GM21737 (cell line): ENCODE measurements around the gene PHEX.

ENCODE experiments used
- ATAC-seq: cut with Tn5 transposase; IDR thresholded peaks from one replicate; pipeline ENCODE4 v1.9.1; 2021; ENCODE audit warnings: mild to moderate bottlenecking, moderate library complexity; ENCODE audit not compliant: unreplicated experiment

PHEX gene

GRCh38 chrX:22032084-22032483 lies at the start of gene PHEX:
TSS of gene PHEX (plus strand) at chrX:22032325. CDS start at chrX:22033006, 681 bp downstream.
- no peak for ATAC-seq

GRCh38 chrX:21985332-21985777 lies 46.8 kb upstream of the PHEX start:
- ATAC-seq = peak; percentile 70

- no peak for ATAC-seq
These were observed 45.5 kb upstream of the PHEX start for GRCh38 chrX:21986596-21986995.

GRCh38 chrX:21989384-21989783 lies 42.7 kb upstream of the PHEX start:
- no peak for ATAC-seq

GRCh38 chrX:21990832-21991231 lies 41.3 kb upstream of the PHEX start:
- ATAC-seq = no peak

GRCh38 chrX:21991504-21991903 lies 40.6 kb upstream of the PHEX start:
- no peak for ATAC-seq

GRCh38 chrX:21993265-21993664 lies 38.9 kb upstream of the PHEX start:
- peak; percentile 91 for ATAC-seq

GRCh38 chrX:21996872-21997455 lies 35.2 kb upstream of the PHEX start:
- no peak for ATAC-seq

- no peak for ATAC-seq
These were observed 34.1 kb upstream of the PHEX start for GRCh38 chrX:21998037-21998436.

- ATAC-seq = no peak
These were observed 27.3 kb upstream of the PHEX start for GRCh38 chrX:22004866-22005265.

GRCh38 chrX:22012051-22012450 lies 20.1 kb upstream of the PHEX start:
- ATAC-seq = no peak

- ATAC-seq = no peak
These were observed 19.2 kb upstream of the PHEX start for GRCh38 chrX:22012931-22013330.

- no peak for ATAC-seq
These were observed 16.9 kb upstream of the PHEX start for GRCh38 chrX:22015139-22015750.

- no peak for ATAC-seq
These were observed 10.3 kb upstream of the PHEX start for GRCh38 chrX:22021751-22022324.

- ATAC-seq = no peak
These were observed 7.5 kb upstream of the PHEX start for GRCh38 chrX:22024577-22024976.

GRCh38 chrX:22025751-22026150 lies 6.4 kb upstream of the PHEX start:
- ATAC-seq = no peak

GRCh38 chrX:22026731-22027130 lies 5.4 kb upstream of the PHEX start:
- ATAC-seq = no peak

- no peak for ATAC-seq
These were observed 381 bp downstream of the PHEX start for GRCh38 chrX:22032506-22032905.

GRCh38 chrX:22033818-22034217 lies 1.7 kb downstream of the PHEX start:
- no peak for ATAC-seq

- ATAC-seq = no peak
These were observed 3.1 kb downstream of the PHEX start for GRCh38 chrX:22035236-22035635.

- no peak for ATAC-seq
These were observed 5.1 kb downstream of the PHEX start for GRCh38 chrX:22037225-22037624.

GRCh38 chrX:22037911-22038537 lies 5.9 kb downstream of the PHEX start:
- no peak for ATAC-seq
